ENCODE measurements around the gene TGFA.

TGFA gene

DNA sequence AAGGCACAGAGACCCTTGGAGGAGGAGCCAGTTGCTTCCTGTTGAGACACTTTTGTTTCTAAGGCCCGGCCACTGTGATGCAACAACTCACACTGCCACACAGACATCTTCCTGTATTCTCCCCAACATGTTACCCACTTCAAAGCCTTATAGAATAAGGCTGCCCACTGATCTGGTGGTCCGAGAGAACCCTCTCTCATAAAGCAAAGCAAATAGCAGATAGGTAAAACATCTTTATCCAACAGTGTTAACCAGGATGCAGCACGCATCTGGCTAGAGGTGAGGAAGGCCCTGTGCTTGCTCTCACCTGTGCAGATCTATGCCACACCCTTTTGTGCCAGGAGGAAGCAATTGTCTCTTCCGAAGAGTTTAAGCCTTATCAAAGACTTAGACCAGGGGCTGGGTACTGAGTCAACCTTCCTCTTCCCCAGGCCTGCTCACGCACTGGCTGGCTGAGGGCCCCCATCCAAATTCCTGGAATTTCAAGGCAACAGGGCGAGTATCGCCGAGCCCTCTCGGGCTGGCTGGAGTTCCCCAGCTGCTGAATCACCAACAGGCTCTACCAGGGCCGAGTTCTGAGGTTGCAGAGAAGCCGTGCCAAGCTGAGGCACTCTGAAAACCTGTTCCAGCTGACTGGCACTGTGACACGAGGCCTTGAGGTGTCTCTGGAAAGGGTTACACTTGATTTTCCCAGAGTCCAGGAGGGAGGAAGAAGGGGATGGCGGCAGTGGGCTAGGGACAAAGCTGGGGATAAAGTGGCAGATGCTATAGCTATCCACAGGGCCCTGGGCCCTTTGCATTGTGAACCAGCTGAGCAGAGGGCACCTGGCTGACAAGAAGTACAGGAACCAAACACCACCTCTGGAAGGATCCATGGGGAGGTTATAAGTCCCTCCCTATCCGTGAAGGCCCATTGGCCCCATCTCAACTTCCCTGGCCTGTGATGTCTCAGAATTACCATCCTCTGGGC is 29.3 kb downstream of the TGFA start:
- DNase-seq: peak in 1 of 58 donors; percentile 6

DNA sequence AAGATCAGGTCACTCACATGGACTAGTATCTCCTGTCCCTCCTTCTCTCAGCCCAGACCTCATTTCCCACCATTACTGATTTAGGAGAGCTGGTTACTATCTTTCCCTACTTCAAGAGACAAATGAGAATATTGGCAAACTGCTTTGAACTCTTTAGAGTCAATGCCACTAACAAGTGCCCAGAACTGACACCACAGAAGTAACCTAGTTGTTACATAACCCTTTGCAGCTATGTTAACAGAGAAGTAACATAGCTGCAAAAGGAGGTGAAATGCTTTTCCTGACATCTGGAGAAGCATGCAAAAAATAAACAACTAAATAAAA is 30.0 kb downstream of the TGFA start:
- DNase-seq: no peak

DNA sequence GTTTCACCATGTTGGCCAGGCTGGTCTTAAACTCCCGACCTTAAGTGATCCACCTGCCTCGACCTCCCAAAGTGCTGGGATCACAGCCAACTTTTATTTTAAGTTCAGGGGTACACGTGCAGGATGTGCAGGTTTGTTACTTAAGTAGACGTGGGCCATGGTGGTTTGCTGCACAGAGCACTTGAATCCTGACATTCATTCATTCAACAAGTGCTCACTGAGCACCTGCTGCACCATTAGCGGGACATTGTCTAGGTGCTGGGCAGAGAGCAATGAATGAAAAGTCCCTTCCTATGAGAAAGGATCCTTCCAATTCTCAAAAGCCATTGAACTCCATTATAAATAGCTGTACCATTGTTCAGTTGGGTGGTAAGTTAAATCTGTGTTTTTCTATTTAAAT is 31.0 kb downstream of the TGFA start:
- DNase-seq: no peak

DNA sequence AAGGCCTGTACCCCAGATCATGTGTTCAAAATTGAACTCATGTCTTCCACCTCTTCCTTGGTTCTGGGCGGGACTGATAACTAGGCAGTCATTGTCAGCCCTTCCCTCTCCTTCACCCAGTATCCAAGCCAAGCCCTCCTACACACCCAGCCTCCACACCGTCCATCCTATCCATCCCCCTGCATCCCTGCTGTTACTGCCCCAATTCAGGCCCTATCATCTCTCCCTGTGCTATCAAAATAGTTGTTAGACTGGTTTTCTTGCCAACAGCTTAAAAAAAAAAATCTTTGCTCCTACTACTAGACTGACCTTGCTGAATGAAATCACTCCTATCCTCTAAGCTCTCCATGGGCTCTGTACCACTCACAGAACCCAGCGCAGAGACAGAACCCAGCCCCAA is 32.8 kb downstream of the TGFA start:
- no peak for DNase-seq

DNA sequence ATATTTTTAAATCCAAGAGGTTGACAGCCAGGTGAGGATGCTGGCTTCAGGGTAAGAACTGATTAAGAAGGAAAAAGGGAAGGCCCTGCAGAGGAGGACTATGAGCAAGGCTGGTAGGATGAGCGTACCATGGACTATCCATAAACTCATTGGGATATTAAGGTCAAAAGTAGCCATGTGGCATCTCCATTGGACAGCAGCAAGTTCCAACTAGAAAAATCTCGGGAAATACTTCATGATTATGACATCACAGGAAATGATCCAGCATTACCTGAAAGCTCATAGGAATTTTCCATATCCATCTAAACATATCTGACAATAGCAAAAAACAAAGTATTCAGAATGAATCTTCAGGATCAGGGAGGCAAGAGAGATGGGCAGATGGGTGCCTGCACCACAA is 34.2 kb downstream of the TGFA start:
- no peak for DNase-seq

DNA sequence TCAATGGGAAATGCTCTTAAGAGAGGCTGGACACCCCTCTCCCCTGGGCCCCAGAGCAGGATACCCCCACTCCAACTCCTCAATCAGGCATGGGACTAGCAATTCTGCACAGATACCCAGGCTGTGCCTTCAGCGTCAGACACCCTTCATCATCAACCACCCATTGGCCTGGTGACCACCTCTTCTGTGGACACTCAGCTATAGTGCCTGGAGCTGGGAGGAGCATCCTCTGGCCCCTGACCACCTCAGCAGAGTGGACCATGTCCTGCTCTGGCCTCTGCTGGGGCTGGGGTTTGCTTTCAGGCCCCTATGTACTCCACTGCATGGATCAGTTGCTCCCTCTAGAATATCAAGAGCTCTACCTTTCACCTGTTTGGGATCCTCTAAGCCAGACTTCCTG is 35.1 kb downstream of the TGFA start:
- DNase-seq: no peak

DNA sequence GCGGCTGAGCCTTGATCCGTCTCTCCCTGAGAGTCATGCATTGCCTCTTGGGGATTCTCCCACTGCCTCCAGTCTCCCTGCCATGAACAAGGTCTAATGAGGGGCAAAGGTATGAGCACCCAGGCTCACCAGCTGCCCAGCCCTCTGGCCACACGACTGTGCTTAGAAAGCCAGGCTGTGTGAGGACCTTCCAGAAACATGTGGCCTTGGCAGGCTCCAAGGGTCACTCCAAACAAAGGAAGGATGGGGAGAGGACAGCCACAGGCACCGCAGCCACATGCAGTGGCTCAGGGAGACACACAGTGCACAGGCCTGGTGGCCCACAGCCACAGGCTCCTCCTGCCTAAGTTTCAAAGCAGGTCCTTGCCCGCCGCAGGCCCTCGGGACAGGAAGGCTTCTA is 35.8 kb downstream of the TGFA start:
- DNase-seq: no peak

DNA sequence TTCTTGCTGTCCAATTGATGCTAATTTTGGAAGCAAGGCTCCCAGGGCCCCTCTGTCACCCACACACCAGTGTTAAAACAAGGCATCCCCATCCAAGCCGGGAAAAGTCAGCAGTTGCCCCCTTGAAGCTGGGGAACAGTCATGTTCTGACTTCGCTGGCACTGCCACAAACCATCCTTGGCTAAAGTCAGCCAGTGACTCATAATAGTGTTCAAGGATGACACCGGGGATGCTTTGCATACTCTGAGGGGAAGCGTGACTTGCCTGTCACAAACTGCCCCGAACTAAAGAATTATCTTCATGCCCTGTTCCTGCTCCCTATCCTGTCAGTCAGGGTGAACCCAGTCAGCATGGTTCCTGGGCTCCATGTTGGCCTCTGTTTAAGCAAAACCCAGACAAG is 37.0 kb downstream of the TGFA start:
- DNase-seq: peak in 3 of 58 donors; percentile 3 to 22 (median 10)

DNA sequence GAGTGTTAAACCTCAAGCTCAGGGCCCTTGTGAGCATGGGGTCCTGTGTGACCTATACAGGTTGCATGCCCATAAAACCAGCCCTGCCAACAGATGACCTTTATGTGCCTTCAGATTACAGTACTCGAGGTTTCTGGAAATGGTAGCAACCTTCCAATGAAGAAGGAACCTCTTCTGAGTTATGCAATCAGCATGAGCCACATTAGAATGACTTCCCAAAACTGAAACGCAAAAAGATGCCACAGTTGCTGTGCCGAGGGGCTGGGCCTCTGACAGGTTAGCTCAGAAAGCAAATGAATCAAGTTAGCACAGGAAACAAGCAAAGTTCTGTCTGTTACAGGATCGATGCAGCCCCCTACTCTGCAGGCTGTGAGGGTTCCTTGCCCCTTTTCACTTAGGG is 37.7 kb downstream of the TGFA start:
- peak in 1 of 58 donors; percentile 4 for DNase-seq

DNA sequence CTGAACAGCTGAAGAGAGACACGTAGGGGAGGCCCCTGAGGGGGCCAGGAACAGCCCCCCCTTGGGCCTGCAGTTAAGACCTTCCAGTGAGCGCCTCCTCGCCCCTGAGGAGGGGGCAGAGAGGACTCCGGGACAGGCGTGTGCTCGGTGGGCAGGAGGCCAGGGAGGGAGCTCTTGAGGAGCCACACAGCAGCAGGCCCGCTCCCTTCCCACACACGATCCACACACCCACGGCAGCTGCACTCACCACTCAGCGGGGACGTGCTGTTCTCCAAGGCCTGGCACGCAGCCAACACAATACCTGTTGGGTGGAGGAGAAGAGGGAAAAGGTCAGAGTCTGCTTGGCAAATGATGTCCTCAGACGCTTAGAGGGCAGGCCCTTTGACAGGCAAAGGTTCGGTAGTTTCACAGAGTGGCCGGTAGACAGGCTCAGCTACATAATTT is 39.0 kb downstream of the TGFA start:
- peak in 1 of 58 donors; percentile 32 for DNase-seq

DNA sequence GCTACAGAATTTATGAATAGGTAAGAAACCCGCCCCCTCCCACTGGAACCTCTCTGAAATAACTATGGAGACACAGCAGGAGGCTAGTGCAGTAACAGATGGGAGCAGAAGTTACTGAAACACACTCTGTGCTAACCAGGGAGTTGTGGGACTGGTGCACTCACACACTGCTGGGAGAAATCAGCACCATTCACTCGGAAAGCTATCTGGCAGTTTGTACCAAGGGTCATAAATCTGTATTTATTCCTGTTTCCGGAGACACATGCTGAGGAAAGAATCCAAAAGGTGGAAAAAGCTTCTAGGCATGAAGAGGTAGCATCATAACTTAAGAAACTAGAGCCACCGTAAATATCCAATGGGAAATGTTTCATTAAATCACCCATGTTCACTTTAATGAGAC is 39.9 kb downstream of the TGFA start:
- DNase-seq: no peak

DNA sequence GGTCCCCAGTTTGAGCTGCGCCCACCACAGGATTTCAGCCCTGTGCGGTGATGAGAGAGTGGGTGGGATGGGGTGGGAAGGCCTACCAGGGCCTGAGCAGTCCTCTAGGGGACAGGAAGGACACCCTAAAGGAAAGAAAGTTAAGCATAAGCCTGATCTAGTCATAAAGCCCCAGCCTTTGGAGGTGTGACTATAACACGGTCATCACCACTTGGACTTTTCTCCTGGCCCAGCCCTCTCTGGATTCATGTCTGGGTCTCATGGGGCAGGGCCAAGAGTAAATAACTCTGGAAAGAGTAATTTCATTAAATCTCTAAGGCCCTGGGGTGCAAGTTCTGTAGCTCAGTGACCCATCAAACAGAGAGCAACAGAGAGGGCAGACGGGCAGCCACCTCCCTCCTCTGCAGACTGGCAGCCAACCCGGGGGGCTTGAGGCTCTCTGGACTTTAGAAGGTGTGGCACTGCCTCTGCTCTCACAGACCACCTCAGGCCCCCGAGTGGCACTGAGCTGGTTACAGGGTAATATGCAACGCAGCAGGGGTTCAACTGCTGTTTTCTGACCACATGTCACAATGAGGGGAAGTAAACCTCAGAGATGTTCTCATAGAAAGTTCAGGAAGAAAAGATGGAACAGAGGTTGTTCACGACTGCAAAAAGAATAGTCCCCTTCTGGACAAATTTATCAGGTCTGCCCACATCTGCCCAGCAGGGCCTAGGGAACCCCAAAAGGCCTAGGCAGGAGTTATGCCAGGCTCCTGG is 41.5 kb downstream of the TGFA start:
- DNase-seq: no peak

DNA sequence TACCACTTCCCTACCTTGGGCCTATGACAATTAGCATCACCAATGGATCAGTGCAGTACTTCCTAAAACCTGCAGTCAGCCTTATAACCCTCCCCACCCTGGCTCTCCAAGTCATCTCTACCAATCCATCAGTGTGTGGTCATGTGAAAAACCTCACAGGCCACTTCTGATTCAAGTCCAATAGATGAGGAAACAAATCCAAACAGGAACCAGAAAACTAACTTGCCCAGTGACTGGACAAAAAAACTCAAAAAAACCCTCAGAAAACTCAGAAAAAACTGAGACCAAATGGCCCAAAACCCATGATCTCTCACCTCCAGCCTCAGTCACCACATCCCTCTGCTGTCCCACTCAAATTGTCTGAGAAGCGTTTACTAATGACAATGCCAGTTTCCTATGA is 43.3 kb downstream of the TGFA start:
- DNase-seq: no peak

DNA sequence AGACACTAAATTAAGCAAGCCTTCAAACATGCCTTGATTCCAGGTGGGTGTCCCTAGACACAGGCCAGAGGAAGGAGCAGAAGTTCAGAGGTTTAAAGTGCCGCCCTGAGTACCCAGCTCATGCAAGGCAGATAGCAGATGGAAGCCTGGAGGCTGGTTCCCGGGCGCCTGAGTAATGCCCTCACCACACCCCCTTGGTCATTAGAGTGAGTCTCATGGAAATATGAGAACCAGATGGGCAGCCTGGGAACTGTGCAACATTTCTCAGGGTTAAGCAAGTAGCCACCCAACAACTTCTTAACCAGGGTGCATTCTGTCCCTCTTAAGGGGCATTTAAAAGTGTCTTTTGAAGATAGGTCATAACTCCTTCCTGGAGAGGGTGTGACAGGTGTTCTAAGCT is 44.1 kb downstream of the TGFA start:
- DNase-seq: no peak

DNA sequence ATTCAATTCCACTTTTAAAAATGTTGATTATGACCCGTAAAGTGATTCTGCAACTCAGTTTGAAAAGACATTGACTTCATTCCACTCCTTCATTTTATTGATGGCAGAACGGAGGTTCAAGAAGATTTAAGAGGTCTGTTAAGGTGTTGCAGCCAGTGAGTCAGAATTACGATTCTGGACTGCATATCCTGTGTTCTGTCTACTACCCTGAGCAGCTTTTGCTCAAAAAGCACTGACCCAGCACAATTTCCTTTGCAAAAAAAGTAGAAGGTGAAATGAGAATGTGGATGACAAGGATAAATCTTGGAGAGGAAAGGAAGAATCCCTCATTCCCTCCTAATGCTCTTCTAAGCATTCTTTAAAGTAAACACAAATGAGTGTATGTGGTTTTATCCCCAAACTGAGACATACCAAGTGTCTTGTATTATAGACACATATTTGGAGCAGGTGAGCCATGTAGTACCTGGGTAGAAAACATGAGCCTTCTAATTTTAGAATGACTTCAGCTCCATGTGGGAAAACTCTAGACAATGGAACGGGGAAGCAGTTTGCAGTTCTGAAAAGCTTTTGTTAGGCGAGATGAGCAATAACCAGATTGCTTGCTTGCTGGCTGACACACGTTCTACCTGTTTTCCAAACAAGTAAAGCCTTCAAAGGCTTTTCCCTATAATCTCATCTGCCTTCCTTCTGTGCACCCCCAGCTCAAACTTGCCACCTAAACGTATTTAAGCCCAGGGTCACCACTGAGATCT is 44.7 kb downstream of the TGFA start:
- no peak for DNase-seq

DNA sequence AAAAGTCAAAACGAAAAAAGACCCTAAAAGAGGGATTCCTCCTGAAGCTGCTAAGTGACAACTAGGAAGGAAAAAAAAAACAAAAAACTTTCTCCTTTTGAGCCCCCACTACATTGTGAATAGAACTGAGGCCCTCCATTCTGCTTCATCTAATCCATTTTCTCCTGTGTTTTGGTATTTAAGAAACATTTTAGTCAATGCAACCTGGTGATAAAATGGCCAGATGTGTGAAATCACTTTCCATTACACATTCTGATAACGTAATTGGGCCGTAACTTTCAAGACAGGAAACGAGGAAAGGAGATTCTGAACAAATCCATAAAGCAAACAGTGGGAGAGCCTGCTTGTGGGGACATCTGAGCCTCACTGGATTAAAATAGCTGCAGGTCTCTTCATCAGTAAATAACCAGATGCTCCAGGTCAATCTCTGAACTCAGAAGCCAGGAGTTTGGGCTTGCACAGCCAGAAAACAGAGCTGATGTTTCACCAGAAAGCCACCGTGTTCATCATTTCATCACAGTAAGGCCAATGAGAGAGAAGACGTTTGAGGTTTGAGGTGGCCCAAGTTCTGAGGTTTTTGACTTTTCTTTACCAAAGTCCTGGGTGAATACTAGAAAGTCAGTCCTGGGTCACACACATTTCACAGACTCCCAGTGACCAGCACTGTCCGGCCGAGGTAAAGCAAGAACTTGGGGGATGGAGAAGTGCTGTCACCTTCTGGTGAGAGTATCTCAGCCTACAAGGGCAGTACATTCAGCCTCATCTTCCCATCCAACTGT is 47.8 kb downstream of the TGFA start:
- DNase-seq: no peak

DNA sequence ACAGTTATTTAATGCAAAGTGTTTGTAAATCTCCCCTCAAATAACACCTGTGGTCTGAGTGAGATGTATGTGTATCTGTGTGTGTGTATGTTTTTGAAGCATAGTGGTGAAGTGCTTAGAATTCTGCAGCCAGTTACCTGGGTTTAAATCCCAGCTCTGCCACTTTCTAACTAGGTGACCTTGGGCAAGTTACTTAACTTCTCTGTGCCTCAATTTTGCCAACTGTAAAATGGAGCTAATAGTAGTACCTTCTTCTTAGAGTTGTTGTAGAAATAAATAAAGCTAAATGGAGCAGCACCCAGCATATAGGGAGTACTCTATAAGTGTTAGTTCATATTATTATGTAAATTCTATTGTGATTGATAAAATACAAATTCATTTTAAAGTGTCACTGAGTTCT is 48.9 kb downstream of the TGFA start:
- no peak for DNase-seq

DNA sequence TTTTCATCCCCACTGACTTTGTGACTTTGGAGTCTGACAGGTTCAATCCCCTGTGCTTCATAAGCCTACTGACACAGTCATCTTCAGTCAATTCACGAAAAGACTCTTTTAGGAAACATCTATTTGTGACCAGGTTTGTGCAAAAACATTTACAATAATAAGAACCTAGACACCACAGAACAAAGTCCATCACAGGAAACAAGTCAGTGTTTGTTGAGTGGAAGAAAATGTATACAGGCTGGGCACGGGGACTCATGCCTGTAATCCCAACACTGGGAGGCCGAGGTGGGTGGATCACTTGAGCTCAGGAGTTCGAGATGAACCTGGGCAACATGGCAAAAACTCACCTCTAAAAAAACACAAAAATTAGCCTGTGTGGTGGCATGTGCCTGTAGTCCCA is 49.7 kb downstream of the TGFA start:
- no peak for DNase-seq

DNA sequence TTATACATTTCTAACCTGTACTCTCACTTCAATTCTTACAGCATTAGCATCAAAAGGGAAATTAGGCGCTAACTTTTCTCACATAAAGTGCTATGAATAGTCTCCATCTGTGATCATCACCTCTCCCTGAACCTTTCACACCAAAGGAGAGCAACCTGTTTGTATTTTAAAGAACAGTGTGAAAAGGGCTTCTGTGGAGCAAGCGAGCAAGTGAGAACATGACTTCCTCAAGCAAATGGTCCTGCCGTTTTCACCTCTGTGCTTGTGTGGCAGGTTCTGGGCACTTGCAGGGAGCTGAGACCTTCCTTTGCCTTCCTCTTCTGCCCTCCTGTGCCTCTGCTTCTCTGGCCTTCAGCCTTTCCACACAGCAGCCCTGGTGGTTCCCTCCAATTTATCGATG is 51.9 kb downstream of the TGFA start:
- DNase-seq: no peak

DNA sequence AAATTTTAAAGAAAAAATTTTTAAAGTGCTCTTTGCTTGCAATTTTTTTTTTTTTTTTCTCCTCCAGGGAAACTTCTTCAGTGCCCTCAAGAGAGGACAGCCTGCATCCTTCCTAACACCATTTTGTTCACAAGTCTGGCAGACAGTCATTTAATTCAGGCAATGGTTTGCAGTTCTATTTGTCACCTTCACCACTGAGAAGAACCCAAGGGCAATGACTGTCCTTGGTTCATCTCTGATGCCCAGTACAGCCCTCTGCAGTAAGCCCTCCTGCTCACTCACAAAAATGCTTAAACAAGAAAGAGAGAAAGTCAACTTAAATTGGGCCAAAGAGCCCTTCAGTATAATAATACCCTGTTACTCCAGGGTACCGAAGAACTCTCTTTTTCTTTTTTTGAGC is 52.4 kb downstream of the TGFA start:
- DNase-seq: no peak

DNA sequence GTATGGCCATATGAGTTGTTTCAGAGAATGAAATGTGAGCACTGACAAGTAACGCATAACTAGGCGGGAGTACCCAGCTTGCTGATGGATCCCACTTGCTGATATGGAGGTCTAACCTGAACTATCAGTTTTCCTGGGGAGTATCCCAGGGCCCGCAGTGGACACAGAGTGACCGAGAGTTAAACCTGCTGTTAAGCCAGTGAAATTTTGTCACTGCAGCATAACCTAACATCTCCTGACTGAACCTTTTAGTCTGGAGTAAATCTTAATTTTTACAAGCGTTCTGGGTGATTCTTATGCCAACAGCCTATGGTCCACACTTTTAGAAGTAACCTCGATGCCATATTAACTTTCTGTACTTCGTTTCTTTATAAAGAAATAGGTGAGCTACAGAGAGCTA is 54.4 kb downstream of the TGFA start:
- no peak for DNase-seq
